Ecto neural progenitor cell (in vitro differentiated cells): ENCODE results near the gene SOD1.
"Not testable (repeated sequence)": the region's sequence is repeated elsewhere in the genome, so short reads cannot be mapped to it uniquely, and the experiment has no call there.

ENCODE experiments used
- DNase-seq: peaks from one replicate; pipeline ENCODE4 v3.0.0-alpha.2; 2018; ENCODE audit warnings: low spot score

The SOD1 gene

GRCh38 chr21:31659536-31660258, at the start of gene SOD1:
SOD1 (plus strand) TSS chr21:31659693; CDS start chr21:31659770, 77 bp downstream.
- peak; percentile 93 for DNase-seq

- no peak for DNase-seq
Observed at GRCh38 chr21:31611445-31611844, 48.0 kb upstream of the SOD1 start.

- DNase-seq, result peak; percentile 56
Observed at GRCh38 chr21:31612894-31613785, 46.4 kb upstream of the SOD1 start.

GRCh38 chr21:31614705-31615104, 44.8 kb upstream of the SOD1 start:
- no peak for DNase-seq

- DNase-seq, result no peak
Observed at GRCh38 chr21:31616216-31616615, 43.3 kb upstream of the SOD1 start.

GRCh38 chr21:31618696-31619430, 40.6 kb upstream of the SOD1 start:
- DNase-seq, result no peak

GRCh38 chr21:31622397-31622796, 37.1 kb upstream of the SOD1 start:
- no peak for DNase-seq

- DNase-seq, result no peak
Observed at GRCh38 chr21:31623664-31624063, 35.8 kb upstream of the SOD1 start.

- DNase-seq, result no peak
Observed at GRCh38 chr21:31624181-31624580, 35.3 kb upstream of the SOD1 start.

- no peak for DNase-seq
Observed at GRCh38 chr21:31624961-31625491, 34.5 kb upstream of the SOD1 start.

- no peak for DNase-seq
Observed at GRCh38 chr21:31629972-31630711, 29.4 kb upstream of the SOD1 start.

GRCh38 chr21:31631881-31632280, 27.6 kb upstream of the SOD1 start:
- DNase-seq, result not testable (repeated sequence)

- no peak for DNase-seq
Observed at GRCh38 chr21:31634993-31635392, 24.5 kb upstream of the SOD1 start.

- DNase-seq, result no peak
Observed at GRCh38 chr21:31636874-31637273, 22.6 kb upstream of the SOD1 start.

- no peak for DNase-seq
Observed at GRCh38 chr21:31641416-31641922, 18.0 kb upstream of the SOD1 start.

GRCh38 chr21:31644643-31645042, 14.8 kb upstream of the SOD1 start:
- DNase-seq, result no peak

- no peak for DNase-seq
Observed at GRCh38 chr21:31647650-31648049, 11.8 kb upstream of the SOD1 start.

GRCh38 chr21:31650930-31651329, 8.6 kb upstream of the SOD1 start:
- DNase-seq, result no peak

- DNase-seq, result peak; percentile 5
Observed at GRCh38 chr21:31651491-31651890, 8.0 kb upstream of the SOD1 start.

GRCh38 chr21:31654340-31654739, 5.2 kb upstream of the SOD1 start:
- DNase-seq, result no peak
